GM10248 (cell line): ENCODE results near the gene PATL2.

Experiments
- CTCF ChIA-PET: fragments of 300-600 bp; sonication (Branson Sonifier 250); formaldehyde crosslinking; extraction: SDS; loops from one replicate; lab custom pipeline; 2021; ENCODE audit warnings: antibody characterized with exemption; lab: Yijun Ruan, JAX
- POLR2A ChIA-PET: fragments of 350-650 bp; sonication (Branson Sonifier 250); formaldehyde crosslinking; extraction: SDS; loops from one replicate; lab custom pipeline; 2020; ENCODE audit warnings: antibody characterized with exemption; lab: Yijun Ruan, JAX
- DNase-seq: peaks from one replicate; pipeline ENCODE4 v3.0.0; 2012; ENCODE audit errors: extremely low spot score
- TF ChIP-seq, protein P1 (sequence below): IDR thresholded peaks from 2 replicates; pipeline ENCODE4 v1.5.1; 2012; ENCODE audit warnings: mild to moderate bottlenecking, low read depth; ENCODE audit errors: extremely low read depth, missing control alignments, control extremely low read depth

PATL2 gene

DNA sequence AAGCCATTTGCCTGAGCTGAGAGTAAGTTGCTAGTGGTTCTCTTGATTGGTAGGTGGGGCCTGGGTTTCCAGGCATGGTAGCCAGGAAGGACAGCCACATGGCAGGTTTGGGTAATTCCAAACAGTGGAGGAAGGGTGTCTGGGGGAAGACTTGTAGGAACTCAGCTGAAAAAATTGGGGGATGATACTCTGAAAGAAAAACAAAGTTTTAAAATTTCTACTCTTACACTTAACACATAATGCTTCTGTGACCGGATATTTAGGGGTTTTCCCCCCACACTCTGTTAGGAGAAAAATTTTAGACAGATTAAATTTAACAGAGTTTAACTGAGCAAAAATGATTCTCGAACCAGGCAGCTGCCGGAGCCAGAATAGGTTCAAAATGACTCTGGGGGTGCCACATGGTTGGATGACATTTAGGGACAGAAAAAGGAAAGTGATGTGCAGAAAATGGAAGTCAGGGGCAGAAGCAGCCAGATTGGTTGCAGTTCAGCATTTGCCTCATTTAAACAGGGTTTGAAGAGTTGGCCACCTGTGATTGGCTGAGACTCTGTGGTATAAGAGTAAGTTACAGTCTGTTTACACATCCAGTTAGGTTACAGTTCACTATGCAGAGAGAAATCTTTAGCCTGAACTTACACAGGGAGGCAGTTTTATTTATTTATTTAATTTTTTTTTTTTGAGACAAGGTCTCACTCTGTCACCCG, 8.3 kb upstream of the PATL2 start:
- CTCF ChIA-PET = interaction anchor here (1.0 to 13.9 kb wide), 3 partner anchors 17 to 54 kb away, joined by 3 to 120 read pairs (median 117); partner anchors contain the start of genes SPG11 and TRIM69
- POLR2A ChIA-PET = interaction anchor here (0.5 to 3.8 kb wide), 7 partner anchors 7 to 148 kb away, joined by 3 to 35 read pairs (median 6); partner anchors contain the start of genes B2M, PATL2, SPG11 and TRIM69
- peak; percentile 37 for DNase-seq

DNA sequence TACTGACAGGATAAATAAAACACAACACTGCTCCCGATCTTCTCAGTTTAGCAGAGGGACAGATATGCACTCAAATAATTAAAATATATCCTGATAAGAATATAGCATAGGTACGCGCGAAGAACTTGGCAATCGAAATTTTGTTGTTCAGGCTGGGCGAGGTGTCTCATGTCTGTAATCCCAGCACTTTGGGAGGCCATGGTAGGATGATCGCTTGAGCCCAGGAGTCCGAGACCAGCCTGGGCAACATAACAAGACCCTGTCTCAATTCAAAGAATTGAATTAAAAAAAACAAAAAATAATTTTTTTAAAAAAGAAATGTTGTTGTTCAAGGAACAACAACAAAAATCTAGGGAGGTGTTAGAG, 7.8 kb upstream of the PATL2 start:
- DNase-seq = no peak
- TF ChIP-seq, protein P1, sequence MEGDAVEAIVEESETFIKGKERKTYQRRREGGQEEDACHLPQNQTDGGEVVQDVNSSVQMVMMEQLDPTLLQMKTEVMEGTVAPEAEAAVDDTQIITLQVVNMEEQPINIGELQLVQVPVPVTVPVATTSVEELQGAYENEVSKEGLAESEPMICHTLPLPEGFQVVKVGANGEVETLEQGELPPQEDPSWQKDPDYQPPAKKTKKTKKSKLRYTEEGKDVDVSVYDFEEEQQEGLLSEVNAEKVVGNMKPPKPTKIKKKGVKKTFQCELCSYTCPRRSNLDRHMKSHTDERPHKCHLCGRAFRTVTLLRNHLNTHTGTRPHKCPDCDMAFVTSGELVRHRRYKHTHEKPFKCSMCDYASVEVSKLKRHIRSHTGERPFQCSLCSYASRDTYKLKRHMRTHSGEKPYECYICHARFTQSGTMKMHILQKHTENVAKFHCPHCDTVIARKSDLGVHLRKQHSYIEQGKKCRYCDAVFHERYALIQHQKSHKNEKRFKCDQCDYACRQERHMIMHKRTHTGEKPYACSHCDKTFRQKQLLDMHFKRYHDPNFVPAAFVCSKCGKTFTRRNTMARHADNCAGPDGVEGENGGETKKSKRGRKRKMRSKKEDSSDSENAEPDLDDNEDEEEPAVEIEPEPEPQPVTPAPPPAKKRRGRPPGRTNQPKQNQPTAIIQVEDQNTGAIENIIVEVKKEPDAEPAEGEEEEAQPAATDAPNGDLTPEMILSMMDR = no peak
- ChIA-PET POLR2A (interaction anchor here (1.7 to 3.0 kb wide), 3 partner anchors 9 to 55 kb away, joined by 5 to 14 read pairs (median 6); partner anchors contain the start of genes SPG11 and TRIM69), CTCF (interaction anchor here (1.0 to 13.9 kb wide), 3 partner anchors 18 to 54 kb away, joined by 3 to 120 read pairs (median 117); partner anchors contain the start of genes SPG11 and TRIM69)

More for the DNA sequence above, 8.3 kb upstream of the PATL2 start:
- TF ChIP-seq, protein P1 = no peak

DNA sequence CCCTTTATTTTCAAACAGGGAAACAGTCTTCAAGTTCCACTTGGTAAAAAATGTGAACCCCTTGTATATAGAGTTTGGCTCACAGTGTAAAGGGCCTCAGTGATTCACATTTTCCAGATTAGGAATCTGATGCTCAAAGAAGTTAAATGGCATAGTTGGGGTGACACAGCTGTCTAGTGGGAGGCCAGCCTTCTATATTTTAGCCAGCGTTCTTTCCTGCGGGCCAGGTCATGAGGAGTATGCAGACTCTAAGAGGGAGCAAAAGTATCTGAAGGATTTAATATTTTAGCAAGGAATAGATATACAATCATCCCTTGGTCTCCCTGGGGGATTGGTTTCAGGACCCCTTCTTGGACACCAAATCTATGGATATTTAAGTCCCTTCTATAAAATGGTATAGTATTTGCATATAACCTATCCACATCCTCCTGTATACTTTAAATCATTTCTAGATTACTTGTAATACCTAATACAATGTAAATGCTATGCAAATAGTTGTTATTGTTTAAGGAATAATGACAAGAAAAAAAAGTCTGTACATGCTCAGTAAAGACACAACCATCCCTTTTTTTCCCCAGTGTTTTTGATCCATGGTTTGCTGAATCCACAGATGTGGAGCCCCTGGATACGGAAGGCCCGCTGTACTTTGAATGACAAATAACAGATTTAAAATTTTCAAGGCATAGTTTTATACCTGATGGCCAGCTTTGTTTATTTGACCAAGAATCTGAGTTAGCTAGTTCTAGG, 7.2 kb upstream of the PATL2 start:
- CTCF ChIA-PET = interaction anchor here (1.0 to 13.9 kb wide), 3 partner anchors 19 to 53 kb away, joined by 3 to 120 read pairs (median 117); partner anchors contain the start of genes SPG11 and TRIM69
- POLR2A ChIA-PET = interaction anchor here (0.7 to 3.0 kb wide), 3 partner anchors 10 to 17 kb away, joined by 3 to 14 read pairs (median 6); partner anchors contain the start of gene TRIM69
- TF ChIP-seq, protein P1 = no peak
- DNase-seq = no peak

DNA sequence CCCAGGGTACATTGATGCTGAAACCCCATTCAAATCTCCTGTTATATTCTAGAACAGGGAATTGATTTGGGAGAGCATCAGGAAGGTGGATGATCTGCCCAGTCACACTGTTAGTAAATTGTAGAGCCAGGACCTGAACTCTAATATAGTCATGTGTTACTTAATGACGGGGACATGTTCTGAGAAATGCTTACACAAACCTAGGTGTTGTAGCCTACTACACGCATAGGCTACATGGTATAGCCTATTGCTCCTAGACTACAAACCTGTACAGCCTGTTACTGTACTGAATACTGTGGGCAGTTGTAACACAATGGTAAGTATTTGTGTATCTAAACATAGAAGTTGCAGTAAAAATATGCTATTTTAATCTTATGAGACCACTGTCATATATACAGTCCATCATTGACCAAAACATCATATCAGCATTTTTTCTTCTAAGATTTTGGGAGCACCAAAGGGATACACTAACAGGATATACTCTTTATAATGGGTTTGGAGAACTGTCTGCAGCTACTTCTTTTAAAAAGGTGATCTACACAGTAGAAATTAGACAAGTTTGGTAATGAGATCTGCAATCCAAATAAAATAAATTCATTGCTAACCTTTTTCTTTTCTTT, 6.0 kb upstream of the PATL2 start:
- ChIA-PET POLR2A (no interaction called here), CTCF (interaction anchor here (1.2 to 13.9 kb wide), 3 partner anchors 13 to 52 kb away, joined by 4 to 120 read pairs (median 117); partner anchors contain the start of genes SPG11 and TRIM69)
- TF ChIP-seq, protein P1 = no peak
- DNase-seq = no peak

DNA sequence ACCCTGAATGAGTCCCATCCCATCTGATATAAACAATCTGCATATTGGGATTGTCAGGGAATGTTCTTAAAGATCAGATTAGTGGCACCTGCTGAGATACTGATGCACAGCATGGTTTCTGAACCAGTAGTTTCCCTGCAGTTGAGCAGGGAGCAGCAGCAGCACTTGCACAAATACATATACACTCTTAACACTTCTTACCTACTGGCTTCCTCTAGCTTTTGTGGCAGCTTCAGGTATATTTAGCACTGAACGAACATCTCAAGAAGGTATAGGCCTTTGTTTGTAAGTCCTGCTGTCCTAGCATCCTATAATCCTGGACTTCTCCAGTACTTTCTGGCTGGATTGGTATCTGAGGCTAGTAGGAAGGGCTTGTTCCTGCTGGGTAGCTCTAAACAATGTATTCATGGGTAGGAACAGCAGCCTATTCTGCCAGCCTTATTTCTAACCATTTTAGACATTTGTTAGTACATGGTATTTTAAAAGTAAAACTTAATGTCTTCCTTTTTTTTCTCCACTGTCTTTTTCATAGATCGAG, 4.7 kb upstream of the PATL2 start:
- no peak for DNase-seq
- ChIA-PET POLR2A (interaction anchor here (6.1 to 6.9 kb wide), 2 partner anchors 13 to 51 kb away, joined by 69 to 112 read pairs; partner anchors contain the start of gene SPG11), CTCF (interaction anchor here (4.2 to 13.9 kb wide), 3 partner anchors 12 to 51 kb away, joined by 16 to 120 read pairs (median 117); partner anchors contain the start of genes SPG11 and TRIM69)
- TF ChIP-seq, protein P1 = no peak
